ENCODE data around the gene ITPKC. TPM values are rescaled to one million over a fixed set of nuclear protein-coding genes. Genes with fewer than 3 reads are reported as not detected.

The ITPKC gene
- total and polyA plus RNA-seq, 9 of the 15 experiments (the other 6 are each of a cell fraction or from before 2014, with no cell fraction given) = 0.08 to 9.3 (median 5.8) TPM

GRCh38 chr19:40687525-40688016 lies 29.3 kb upstream of the ITPKC start:
- POLR2A ChIA-PET = interaction anchor here (0.7 to 1.0 kb wide), 2 partner anchors 14 to 1234 kb away, joined by 3 read pairs; no protein-coding TSS in a partner anchor
- no peak overlapping the region for H3K4me3 ChIP-seq
- peak; percentile 53 for ATAC-seq
- peak; percentile 45; the same call in 1 of the 2 replicates for TF ChIP-seq SMARCE1 (IDR thresholded peaks at IDR 0.05)
- TF ChIP-seq NFIC (IDR thresholded peaks at IDR 0.05) = peak; percentile 27
- TF ChIP-seq, protein P1, sequence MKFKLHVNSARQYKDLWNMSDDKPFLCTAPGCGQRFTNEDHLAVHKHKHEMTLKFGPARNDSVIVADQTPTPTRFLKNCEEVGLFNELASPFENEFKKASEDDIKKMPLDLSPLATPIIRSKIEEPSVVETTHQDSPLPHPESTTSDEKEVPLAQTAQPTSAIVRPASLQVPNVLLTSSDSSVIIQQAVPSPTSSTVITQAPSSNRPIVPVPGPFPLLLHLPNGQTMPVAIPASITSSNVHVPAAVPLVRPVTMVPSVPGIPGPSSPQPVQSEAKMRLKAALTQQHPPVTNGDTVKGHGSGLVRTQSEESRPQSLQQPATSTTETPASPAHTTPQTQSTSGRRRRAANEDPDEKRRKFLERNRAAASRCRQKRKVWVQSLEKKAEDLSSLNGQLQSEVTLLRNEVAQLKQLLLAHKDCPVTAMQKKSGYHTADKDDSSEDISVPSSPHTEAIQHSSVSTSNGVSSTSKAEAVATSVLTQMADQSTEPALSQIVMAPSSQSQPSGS (CRISPR knock-in tag; IDR thresholded peaks at IDR 0.05) = no peak
- TF ChIP-seq RAD51 (IDR thresholded peaks at IDR 0.05; ENCODE audit: borderline replicate concordance, low read depth) = peak; percentile 91
- peak; percentile 82 for TF ChIP-seq L3MBTL2 (IDR thresholded peaks at IDR 0.05)
- TF ChIP-seq ZFP36 (IDR thresholded peaks at IDR 0.05; ENCODE audit: low read depth, low read length, partially characterized antibody) = no peak
- TF ChIP-seq, protein P2, sequence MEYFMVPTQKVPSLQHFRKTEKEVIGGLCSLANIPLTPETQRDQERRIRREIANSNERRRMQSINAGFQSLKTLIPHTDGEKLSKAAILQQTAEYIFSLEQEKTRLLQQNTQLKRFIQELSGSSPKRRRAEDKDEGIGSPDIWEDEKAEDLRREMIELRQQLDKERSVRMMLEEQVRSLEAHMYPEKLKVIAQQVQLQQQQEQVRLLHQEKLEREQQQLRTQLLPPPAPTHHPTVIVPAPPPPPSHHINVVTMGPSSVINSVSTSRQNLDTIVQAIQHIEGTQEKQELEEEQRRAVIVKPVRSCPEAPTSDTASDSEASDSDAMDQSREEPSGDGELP (CRISPR knock-in tag; IDR thresholded peaks at IDR 0.05; ENCODE audit: borderline replicate concordance) = peak; percentile 46; the same call in 1 of the 2 replicates
- TF ChIP-seq ZBTB1 (CRISPR knock-in tag; IDR thresholded peaks at IDR 0.05; ENCODE audit: borderline replicate concordance, low read depth) = peak; percentile 68; the same call in 1 of the 2 replicates
- TF ChIP-seq, protein P3, sequence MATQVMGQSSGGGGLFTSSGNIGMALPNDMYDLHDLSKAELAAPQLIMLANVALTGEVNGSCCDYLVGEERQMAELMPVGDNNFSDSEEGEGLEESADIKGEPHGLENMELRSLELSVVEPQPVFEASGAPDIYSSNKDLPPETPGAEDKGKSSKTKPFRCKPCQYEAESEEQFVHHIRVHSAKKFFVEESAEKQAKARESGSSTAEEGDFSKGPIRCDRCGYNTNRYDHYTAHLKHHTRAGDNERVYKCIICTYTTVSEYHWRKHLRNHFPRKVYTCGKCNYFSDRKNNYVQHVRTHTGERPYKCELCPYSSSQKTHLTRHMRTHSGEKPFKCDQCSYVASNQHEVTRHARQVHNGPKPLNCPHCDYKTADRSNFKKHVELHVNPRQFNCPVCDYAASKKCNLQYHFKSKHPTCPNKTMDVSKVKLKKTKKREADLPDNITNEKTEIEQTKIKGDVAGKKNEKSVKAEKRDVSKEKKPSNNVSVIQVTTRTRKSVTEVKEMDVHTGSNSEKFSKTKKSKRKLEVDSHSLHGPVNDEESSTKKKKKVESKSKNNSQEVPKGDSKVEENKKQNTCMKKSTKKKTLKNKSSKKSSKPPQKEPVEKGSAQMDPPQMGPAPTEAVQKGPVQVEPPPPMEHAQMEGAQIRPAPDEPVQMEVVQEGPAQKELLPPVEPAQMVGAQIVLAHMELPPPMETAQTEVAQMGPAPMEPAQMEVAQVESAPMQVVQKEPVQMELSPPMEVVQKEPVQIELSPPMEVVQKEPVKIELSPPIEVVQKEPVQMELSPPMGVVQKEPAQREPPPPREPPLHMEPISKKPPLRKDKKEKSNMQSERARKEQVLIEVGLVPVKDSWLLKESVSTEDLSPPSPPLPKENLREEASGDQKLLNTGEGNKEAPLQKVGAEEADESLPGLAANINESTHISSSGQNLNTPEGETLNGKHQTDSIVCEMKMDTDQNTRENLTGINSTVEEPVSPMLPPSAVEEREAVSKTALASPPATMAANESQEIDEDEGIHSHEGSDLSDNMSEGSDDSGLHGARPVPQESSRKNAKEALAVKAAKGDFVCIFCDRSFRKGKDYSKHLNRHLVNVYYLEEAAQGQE (IDR thresholded peaks at IDR 0.05; ENCODE audit: borderline replicate concordance) = peak; percentile 17; the same call in 1 of the 2 replicates
- TF ChIP-seq, protein P3 (CRISPR knock-in tag; IDR thresholded peaks at IDR 0.05; ENCODE audit: low read depth) = no peak

More at GRCh38 chr19:40687525-40688016, 29.3 kb upstream of the ITPKC start:
- CTCF ChIA-PET (ENCODE audit: low intra/inter-chr PET ratio) = no interaction called here
- Histone ChIP-seq H4K20me1 (replicated peaks; ENCODE audit: control insufficient read depth, insufficient read depth, low read length) (0 out of 2 replicates have a peak, but pooled peaks cover 4% of the 10 kb centered on the region), H3K36me3 (ENCODE audit: control insufficient read depth, insufficient read depth, low read length) (peaks cover 36% of the 10 kb centered on the region; the same call in 2 of the 3 replicates), H3K27ac (ENCODE audit: extremely low read depth, low read depth, low read length) (peak overlapping the region; percentile 62), H3K79me2 (ENCODE audit: control insufficient read depth, insufficient read depth, low read length) (peaks cover 36% of the 10 kb centered on the region), H2AFZ (ENCODE audit: low read depth, low read length) (peak overlapping the region; percentile 77), H3K9me3 (replicated peaks; ENCODE audit: control insufficient read depth, insufficient read depth, low read depth, low read length) (no peaks in the 10 kb centered on the region; the same call in 1 of the 2 replicates), H3K27me3 (ENCODE audit: control insufficient read depth in 2 of 2, insufficient read depth in 2 of 2, low read length in 2 of 2) (no peaks in the 10 kb centered on the region), H3K4me1 (replicated peaks in 1 of 2; ENCODE audit: control insufficient read depth in 2 of 2, insufficient read depth in 2 of 2, low read length in 2 of 2) (peaks cover 39 to 58% of the 10 kb centered on the region in 2 experiments), H3K9me1 (ENCODE audit: control insufficient read depth, insufficient read depth, low read length) (peaks cover 6% of the 10 kb centered on the region), H3K4me2 (ENCODE audit: insufficient read depth, low read length) (peak overlapping the region; percentile 90), H3K9ac (ENCODE audit: insufficient read depth in 1 of 2, low read depth in 2 of 2, low read length in 2 of 2) (peak overlapping the region; percentile 35 to 53; a peak in 3 of 4 replicates)
- BruUV-seq (replicated peaks) = no TSS peak
- WGBS (ENCODE audit: insufficient coverage, low coverage, missing lambda C conversion rate) = 2% methylated on average over 12 of the region's 12 CpGs
- FAIRE-seq (peak; percentile 96), DNase-seq (ENCODE audit: extremely low read depth in 1 of 4, low spot score in 3 of 4) (peak; percentile 67 to 88 (median 75))
- intact Hi-C loops (cut with micrococcal nuclease) = no loop called here
- in situ Hi-C loops (cut with MboI) = no loop called here
